ENCODE results near the gene COCH.
"Not testable (repeated sequence)": the region's sequence is repeated elsewhere in the genome, so short reads cannot be mapped to it uniquely, and the experiment has no call there.

COCH gene

DNA sequence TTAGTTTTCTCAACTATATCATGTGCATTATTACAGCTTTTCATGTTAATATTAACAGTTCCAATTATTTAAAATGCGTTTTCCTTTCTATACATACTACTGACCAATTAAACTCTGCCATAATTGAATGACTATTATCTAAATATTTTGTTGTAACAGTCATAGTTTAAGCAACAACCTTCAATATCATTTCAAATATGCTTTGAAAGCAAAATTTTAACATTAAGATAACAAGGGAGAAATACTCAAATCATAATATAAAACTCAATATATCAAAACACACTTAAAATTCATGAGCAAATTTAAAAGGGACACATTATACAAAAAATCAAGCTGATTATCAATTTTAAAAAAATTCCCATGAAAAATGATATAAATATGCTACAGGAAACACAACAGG is 40.5 kb downstream of the COCH start:
- CTCF ChIA-PET: interaction anchor here (0.6 kb wide), 1 partner anchor 22 kb away, joined by 3 read pairs; no protein-coding TSS in a partner anchor
- DNase-seq (ENCODE audit: low spot score): no peak
- POLR2A ChIA-PET (ENCODE audit: low non-redundant PET): no interaction called here

DNA sequence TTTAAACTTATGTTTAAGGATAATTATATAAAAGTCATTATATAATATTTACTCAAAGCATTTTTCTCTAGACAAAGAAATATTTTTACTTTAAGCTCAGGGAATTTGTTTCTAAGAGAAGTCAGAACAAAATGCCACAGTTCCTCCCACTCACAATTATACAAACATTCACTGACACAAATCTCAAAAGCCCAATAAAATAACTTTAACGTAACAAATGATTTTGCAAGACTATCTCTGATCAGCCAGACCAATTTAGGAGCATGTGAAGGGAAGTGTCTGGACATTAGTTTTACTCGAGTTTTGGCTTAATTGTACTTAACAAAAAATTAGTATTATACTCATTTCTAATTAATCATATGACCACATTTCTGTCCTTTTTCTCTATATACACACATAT is 41.2 kb downstream of the COCH start:
- no peak overlapping the region for H3K27ac ChIP-seq
- TF ChIP-seq, protein P1, sequence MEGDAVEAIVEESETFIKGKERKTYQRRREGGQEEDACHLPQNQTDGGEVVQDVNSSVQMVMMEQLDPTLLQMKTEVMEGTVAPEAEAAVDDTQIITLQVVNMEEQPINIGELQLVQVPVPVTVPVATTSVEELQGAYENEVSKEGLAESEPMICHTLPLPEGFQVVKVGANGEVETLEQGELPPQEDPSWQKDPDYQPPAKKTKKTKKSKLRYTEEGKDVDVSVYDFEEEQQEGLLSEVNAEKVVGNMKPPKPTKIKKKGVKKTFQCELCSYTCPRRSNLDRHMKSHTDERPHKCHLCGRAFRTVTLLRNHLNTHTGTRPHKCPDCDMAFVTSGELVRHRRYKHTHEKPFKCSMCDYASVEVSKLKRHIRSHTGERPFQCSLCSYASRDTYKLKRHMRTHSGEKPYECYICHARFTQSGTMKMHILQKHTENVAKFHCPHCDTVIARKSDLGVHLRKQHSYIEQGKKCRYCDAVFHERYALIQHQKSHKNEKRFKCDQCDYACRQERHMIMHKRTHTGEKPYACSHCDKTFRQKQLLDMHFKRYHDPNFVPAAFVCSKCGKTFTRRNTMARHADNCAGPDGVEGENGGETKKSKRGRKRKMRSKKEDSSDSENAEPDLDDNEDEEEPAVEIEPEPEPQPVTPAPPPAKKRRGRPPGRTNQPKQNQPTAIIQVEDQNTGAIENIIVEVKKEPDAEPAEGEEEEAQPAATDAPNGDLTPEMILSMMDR (conservative IDR thresholded peaks at IDR 0.05; ENCODE audit: low read depth): no peak
- CTCF ChIA-PET: interaction anchor here (0.6 kb wide), 2 partner anchors 310 to 1374 kb away, joined by 3 read pairs; no protein-coding TSS in a partner anchor
- POLR2A ChIA-PET (ENCODE audit: low non-redundant PET): no interaction called here
- DNase-seq (ENCODE audit: low spot score): no peak

More for the DNA sequence above, 40.5 kb downstream of the COCH start:
- H3K27ac ChIP-seq: no peak overlapping the region
- TF ChIP-seq, protein P1 (conservative IDR thresholded peaks at IDR 0.05; ENCODE audit: low read depth): no peak

DNA sequence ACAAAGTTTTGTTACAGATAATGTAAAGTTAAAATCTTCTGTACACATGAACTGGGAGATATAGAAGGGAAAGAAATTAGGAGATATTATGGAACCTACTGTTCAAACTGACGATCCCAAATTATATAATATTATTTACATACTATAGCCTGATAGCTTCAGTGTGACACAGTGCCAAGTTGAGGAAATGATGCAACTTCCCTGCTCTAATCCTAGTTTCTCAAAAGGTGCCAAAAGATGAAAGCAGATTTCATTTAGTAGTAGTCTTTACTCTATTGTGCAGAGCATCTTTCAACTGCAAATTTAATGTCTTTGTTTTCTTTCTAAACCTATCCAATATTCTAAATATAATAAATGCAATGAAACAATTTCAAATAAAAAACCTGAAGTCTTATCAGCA is 46.9 kb downstream of the COCH start:
- H3K27ac ChIP-seq: no peak overlapping the region
- ChIA-PET POLR2A (ENCODE audit: low non-redundant PET) (interaction anchor here (0.6 kb wide), 1 partner anchor 238 kb away, joined by 3 read pairs; no protein-coding TSS in a partner anchor), CTCF (interaction anchor here (1.2 kb wide), 1 partner anchor 13 kb away, joined by 4 read pairs; no protein-coding TSS in a partner anchor)
- TF ChIP-seq, protein P1 (conservative IDR thresholded peaks at IDR 0.05; ENCODE audit: low read depth): no peak
- DNase-seq (ENCODE audit: low spot score): no peak

DNA sequence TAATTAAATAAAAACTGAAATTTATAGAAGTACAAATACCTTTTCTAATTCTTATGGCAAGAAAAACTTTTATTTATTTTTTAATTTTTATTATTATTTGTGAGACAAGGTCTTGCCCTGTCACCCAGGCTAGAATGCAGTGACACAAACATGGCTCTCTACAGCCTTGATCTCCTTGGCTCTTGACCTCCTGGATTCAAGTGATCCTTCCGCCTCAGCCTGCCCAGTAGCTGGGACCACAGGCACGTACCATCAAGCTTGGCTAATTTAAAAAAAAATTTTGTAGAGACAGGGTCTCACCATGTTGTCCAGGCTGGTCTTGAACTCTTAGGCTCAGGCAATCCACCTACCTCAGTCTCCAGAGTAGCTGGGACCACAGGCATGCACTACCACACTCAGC is 47.4 kb downstream of the COCH start:
- CTCF ChIA-PET: interaction anchor here (1.2 kb wide), 1 partner anchor 12 kb away, joined by 4 read pairs; no protein-coding TSS in a partner anchor
- no peak for DNase-seq (ENCODE audit: low spot score)
- H3K27ac ChIP-seq: no peak overlapping the region
- POLR2A ChIA-PET (ENCODE audit: low non-redundant PET): interaction anchor here (0.6 kb wide), 1 partner anchor 238 kb away, joined by 3 read pairs; no protein-coding TSS in a partner anchor
- TF ChIP-seq, protein P1 (conservative IDR thresholded peaks at IDR 0.05; ENCODE audit: low read depth): no peak

DNA sequence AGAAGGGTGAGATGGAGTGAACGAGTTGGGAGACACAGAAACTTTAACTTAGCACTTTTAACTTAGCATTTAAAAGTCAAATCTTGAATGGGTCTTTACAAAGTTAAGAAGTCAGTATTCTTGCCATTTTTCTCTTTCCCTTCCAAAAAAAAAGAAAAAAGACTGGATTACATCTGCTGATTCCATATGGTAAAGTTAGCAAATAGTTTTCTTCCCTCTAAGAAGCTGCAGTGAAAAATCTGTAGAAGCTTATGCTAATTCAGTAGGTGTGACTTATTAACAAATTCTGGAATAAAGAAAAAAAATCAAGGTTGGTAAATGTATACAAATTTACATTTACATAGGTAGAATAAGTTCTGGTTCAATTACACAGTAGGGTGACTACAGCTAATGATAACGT is 50.9 kb downstream of the COCH start:
- TF ChIP-seq, protein P1 (conservative IDR thresholded peaks at IDR 0.05; ENCODE audit: low read depth): no peak
- CTCF ChIA-PET: no interaction called here
- POLR2A ChIA-PET (ENCODE audit: low non-redundant PET): no interaction called here
- no peak overlapping the region for H3K27ac ChIP-seq
- no peak for DNase-seq (ENCODE audit: low spot score)

DNA sequence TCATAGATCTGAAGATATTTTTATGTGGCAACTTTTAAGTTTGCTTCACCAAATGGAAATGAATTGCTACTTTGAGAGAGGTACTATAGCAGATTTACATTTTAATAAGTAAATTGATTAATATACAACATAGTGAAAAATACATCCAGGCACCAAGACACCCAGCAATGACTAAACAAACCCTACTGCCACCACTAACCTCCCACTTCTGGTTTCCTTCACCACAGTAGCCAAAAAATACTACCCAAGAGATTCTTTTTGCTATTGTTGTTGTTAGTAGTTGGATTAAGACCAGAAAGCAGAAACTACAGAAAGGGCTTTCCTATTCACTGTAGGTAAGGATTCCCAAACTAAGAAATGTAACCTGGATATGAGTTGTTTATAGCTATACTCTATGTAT is 54.1 kb downstream of the COCH start:
- TF ChIP-seq, protein P1 (conservative IDR thresholded peaks at IDR 0.05; ENCODE audit: low read depth): no peak
- no peak overlapping the region for H3K27ac ChIP-seq
- CTCF ChIA-PET: no interaction called here
- POLR2A ChIA-PET (ENCODE audit: low non-redundant PET): no interaction called here
- no peak for DNase-seq (ENCODE audit: low spot score)

DNA sequence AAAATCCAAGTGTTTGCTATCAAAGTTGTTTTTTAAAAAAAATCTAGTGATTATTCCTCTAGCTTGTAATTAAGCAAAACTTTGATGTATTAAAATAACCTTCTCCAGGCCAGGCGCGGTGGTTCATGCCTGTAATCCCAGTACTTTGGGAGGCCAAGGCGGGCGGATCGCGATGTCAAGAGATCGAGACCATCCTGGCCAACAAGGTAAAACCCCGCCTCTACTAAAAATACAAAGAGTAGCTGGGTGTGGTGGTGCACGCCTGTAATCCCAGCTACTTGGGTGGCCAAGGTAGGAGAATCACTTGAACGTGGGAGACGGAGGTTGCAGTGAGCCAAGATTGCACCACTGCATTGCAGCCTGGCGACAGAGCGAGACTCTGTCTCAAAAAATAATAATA is 59.6 kb downstream of the COCH start:
- CTCF ChIA-PET: interaction anchor here (0.6 to 0.9 kb wide), 2 partner anchors 10 to 12 kb away, joined by 3 to 4 read pairs; no protein-coding TSS in a partner anchor
- H3K27ac ChIP-seq; POLR2A ChIA-PET (ENCODE audit: low non-redundant PET); DNase-seq (ENCODE audit: low spot score): not testable (repeated sequence)
